ENCODE measurements around the gene TBL2. TPM values are rescaled to one million over a fixed set of nuclear protein-coding genes. Genes with fewer than 3 reads are reported as not detected.
"Not testable (repeated sequence)": the region's sequence is repeated elsewhere in the genome, so short reads cannot be mapped to it uniquely, and the experiment has no call there.

TBL2 gene, protein sequence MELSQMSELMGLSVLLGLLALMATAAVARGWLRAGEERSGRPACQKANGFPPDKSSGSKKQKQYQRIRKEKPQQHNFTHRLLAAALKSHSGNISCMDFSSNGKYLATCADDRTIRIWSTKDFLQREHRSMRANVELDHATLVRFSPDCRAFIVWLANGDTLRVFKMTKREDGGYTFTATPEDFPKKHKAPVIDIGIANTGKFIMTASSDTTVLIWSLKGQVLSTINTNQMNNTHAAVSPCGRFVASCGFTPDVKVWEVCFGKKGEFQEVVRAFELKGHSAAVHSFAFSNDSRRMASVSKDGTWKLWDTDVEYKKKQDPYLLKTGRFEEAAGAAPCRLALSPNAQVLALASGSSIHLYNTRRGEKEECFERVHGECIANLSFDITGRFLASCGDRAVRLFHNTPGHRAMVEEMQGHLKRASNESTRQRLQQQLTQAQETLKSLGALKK
- 10 to 100 TPM; 23.3 to 27.2 TPM for total RNA-seq

DNA sequence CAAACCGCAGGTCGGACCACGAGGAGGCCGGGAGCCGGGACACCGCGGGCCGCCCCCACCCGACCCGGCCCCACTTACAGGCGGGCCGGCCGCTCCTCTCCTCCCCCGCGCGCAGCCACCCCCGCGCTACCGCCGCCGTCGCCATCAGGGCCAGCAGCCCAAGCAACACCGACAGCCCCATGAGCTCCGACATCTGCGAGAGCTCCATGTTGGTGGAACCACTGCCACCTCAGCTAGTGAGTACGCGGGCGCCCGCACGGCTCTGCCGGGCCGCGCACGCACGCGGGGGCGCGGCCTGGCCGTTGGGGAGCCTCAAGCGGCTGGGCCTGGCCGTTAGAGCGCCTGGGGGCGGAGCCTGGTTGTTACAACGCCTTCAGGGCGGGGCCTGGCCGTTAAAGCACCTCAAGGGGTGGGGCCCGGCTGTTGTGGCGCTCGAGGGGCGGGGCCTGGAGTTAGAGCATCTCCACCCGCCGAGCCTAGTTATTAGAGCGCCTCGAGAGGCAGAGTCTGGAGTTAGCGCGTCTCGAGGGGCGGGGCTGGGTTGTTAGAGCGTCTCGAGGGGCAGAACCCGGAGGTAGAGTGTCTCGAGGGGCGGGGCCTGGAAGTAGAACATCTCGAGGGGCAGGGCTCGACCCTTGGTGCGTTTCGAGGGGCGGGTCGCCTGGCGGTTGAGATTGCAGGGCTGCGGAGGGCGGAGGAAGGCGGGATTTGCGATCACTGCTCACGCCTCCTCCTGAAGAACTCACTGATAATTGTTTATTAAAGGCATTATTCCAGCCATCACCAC is at the start of gene TBL2:
TBL2 (minus strand) TSS at position 238 of the 787 bp plus-strand sequence; CDS start at position 208, 30 bp downstream.
- Mint-ChIP-seq H3K4me3 (peak within 1 kb of the TSS; percentile 82), H3K27me3 (no peaks in the 10 kb centered on the region), H3K36me3 (peaks cover 9% of the 10 kb centered on the region), H3K4me1 (peaks cover 33% of the 10 kb centered on the region), H3K27ac (peak within 1 kb of the TSS; percentile 95), H3K9me3 (ENCODE audit: low read depth) (no peaks in the 10 kb centered on the region)
- CTCF ChIA-PET: interaction anchor here (0.8 to 3.4 kb wide), 9 partner anchors 8 to 156 kb away, joined by 3 to 17 read pairs (median 5); partner anchors contain the start of gene BAZ1B
- DNase-seq (peak; percentile 99), ATAC-seq (peak; percentile 93)

DNA sequence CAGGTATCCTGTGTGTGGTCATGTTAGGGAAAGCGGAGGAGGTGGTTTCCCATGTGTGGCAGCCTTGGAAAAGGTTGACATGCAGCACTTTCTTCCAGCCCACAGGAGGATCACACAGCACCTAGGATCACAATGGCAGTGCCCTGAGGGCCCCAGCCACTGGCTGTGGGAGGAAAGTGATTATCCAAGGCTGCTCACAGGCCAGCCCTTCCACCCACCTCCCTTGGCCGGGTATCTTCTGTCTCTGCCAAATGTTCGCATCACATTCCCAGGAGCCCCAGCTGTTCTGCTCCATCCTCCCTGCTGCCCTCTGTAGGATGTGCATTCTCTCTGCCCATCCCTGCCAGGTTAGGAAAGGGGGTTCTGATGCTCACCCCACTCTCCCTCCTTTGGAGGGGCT is 48.4 kb upstream of the TBL2 start:
- Mint-ChIP-seq H3K4me3 (no peak overlapping the region), H3K27me3 (peaks cover 55% of the 10 kb centered on the region), H3K4me1 (no peaks in the 10 kb centered on the region), H3K27ac (no peak overlapping the region), H3K36me3 (no peaks in the 10 kb centered on the region), H3K9me3 (ENCODE audit: low read depth) (no peaks in the 10 kb centered on the region)
- CTCF ChIA-PET: interaction anchor here (1.2 to 3.3 kb wide), 2 partner anchors 20 to 99 kb away, joined by 4 to 10 read pairs; no protein-coding TSS in a partner anchor
- ATAC-seq: no peak
- DNase-seq: no peak

DNA sequence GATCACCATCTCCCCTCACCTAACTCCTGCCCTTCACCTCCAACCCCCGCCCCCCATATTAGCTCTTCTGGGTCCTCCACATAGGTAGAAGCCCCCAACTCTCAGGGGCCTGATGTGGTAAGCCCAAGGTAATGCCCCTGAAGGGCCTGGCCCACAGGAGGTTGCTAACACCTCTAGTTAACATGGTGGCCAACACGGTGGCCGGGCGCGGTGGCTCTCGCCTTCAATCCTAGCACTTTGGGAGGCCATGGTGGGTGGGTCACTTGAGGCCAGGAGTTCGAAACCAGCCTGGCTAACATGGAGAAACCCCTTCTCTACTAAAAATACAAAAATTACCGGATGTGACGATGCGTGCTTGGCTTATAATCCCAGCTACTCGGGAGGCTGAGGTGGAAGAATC is 46.9 kb upstream of the TBL2 start:
- H3K9me3 Mint-ChIP-seq (ENCODE audit: low read depth): no peaks in the 10 kb centered on the region
- no peak overlapping the region for H3K27ac Mint-ChIP-seq
- ATAC-seq: no peak
- no peak overlapping the region for H3K4me3 Mint-ChIP-seq
- no peaks in the 10 kb centered on the region for H3K36me3 Mint-ChIP-seq
- DNase-seq: no peak
- CTCF ChIA-PET: interaction anchor here (0.6 to 3.3 kb wide), 3 partner anchors 19 to 146 kb away, joined by 4 to 10 read pairs (median 4); no protein-coding TSS in a partner anchor
- H3K27me3 Mint-ChIP-seq: peaks cover 57% of the 10 kb centered on the region
- H3K4me1 Mint-ChIP-seq: no peaks in the 10 kb centered on the region

DNA sequence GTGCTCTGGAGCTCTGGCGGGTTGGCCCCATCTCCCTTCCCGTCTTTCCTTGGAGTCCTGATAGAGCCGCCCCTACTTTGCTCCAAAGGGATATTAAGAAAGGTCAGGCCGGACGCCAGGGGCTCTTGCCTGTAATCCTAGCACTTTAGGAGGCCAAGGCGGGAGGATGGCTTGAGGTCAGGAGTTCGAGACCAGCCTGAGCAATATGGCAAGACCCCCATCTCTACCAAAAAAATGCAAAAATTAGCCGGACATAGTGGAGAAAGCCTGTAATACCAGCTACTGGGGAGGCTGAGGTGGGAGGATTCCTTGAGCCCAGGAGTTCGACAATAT is 46.3 kb upstream of the TBL2 start:
- no peak overlapping the region for H3K4me3 Mint-ChIP-seq
- no peaks in the 10 kb centered on the region for H3K36me3 Mint-ChIP-seq
- H3K27me3 Mint-ChIP-seq: peaks cover 59% of the 10 kb centered on the region
- no peaks in the 10 kb centered on the region for H3K4me1 Mint-ChIP-seq
- no peak for ATAC-seq
- no peak for DNase-seq
- H3K9me3 Mint-ChIP-seq (ENCODE audit: low read depth): no peaks in the 10 kb centered on the region
- CTCF ChIA-PET: interaction anchor here (0.7 to 3.3 kb wide), 3 partner anchors 18 to 20 kb away, joined by 3 to 10 read pairs (median 3); no protein-coding TSS in a partner anchor
- H3K27ac Mint-ChIP-seq: no peak overlapping the region

DNA sequence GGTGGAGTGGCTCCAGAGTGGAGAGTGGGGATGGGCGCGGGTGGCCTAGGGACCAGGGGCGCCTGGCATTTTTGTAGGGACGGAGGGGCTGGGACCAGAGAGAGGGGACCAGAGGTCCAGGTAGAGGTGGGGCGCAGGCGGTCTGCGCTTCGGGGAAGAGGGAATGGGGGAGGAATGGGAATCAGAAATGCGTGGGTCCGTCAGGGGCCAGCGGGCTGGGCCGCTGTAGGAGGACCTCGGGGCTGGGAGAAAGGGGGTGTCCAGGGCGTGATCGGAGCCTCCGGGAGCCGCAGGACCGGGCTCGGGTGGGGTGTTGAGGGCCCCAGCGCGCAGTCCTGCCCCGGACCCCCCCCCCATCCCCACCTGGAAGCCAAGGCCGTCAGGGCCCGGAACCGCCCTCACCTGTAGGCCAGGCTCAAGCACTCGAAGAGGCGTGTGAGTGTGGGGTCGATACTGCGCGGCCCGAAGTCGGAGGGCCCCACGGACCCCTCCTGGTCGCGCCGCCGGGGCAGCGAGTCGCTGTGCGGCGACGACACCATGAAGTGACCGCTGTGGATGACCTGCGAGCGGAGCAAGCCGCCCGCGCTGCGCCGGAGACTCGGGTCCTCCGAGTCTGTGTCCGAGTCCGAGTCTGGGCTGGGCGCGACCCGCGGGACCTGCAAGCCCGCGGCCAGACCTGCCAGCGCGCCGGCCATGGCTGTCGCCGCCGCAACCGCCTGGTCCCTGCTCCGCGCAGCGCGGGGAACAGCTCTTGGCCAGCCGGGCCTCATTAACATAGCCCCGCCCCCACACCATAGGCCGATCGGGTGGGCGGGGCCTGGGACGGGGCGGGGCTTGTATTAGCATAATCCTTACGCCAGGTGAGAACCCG is 45.7 kb upstream of the TBL2 start, which contains the start of gene MLXIPL:
MLXIPL (minus strand) TSS at position 725 of the 871 bp plus-strand sequence; CDS start at position 695, 30 bp downstream.
- Mint-ChIP-seq H3K4me1 (no peaks in the 10 kb centered on the region), H3K27me3 (peaks cover 57% of the 10 kb centered on the region), H3K27ac (no peak within 1 kb of the TSS), H3K4me3 (no peak within 1 kb of the TSS), H3K36me3 (no peaks in the 10 kb centered on the region), H3K9me3 (ENCODE audit: low read depth) (no peaks in the 10 kb centered on the region)
- ATAC-seq: peak; percentile 91
- DNase-seq: peak; percentile 67
- CTCF ChIA-PET: interaction anchor here (0.7 to 0.9 kb wide), 2 partner anchors 17 to 20 kb away, joined by 3 read pairs; no protein-coding TSS in a partner anchor

DNA sequence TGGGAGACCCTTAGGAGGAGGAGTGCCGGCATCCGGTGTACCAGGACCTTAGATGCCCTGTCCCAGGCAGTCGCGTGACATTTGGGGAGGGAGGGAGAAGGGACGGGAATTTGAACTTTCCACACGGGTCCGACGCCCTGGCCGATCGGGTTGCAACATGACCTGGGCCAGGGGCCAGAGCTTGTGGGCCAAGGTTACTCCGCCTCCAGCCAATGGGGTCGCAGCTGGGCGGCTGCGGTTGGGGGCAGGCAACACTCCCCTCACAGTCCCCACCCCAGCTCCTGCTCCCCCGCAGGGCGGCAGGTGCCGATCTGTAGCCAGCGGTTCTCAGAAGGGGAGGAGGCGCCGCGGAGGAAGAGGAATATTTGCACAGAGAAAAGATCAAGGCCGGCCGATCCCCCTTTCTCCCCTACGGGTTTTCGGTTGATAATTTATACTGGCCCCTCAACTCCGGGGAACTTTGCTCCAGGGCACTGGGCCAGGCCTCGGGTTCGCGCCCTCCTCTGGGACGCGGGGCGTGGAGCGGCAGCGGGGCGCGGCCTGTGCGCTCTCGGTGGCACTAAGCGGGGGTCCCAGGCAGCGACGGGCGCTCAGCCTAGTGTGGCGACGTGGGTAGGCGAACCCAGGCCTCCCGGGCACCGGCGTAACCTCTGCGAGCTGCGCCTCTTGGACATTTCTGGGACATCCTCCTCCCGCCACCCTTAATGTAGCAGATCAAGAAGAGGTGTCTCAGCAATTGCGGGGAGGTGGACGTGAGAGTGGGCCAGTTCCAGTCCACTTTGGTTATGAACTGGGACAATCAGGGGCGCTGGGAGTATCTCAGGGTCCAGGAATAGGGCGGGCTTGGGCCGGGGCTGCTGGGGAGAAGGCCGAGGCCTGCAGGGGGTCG is 44.8 kb upstream of the TBL2 start:
- no peak for ATAC-seq

DNA sequence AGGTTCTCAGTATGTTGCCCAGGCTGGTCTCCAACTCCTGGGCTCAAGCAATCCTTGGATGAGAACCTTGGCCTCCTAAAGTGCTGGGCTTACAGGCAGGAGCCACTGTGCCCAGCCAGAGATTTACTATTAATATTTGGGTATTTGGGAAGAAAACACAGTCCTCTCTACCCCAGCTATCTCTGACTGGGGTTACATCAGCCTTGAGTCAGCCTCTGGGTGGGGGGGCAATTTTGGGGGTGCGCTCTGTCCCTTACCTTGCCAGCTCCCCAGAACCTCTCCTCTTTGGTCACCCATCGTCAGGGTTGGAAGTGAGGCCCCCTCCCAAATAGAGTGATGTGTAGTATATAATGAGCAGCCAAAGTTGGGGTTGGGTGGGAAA is 44.1 kb upstream of the TBL2 start:
- Mint-ChIP-seq H3K36me3 (no peaks in the 10 kb centered on the region), H3K9me3 (ENCODE audit: low read depth) (no peaks in the 10 kb centered on the region), H3K27ac (no peak overlapping the region), H3K27me3 (peaks cover 42% of the 10 kb centered on the region), H3K4me3 (no peak overlapping the region), H3K4me1 (no peaks in the 10 kb centered on the region)
- CTCF ChIA-PET: interaction anchor here (1.2 to 2.8 kb wide), 2 partner anchors 16 to 112 kb away, joined by 4 to 17 read pairs; no protein-coding TSS in a partner anchor
- ATAC-seq (no peak), DNase-seq (no peak)

More for the DNA sequence above, 44.8 kb upstream of the TBL2 start:
- CTCF ChIA-PET: interaction anchor here (1.2 to 2.8 kb wide), 2 partner anchors 16 to 112 kb away, joined by 4 to 17 read pairs; no protein-coding TSS in a partner anchor
- Mint-ChIP-seq H3K9me3 (ENCODE audit: low read depth) (no peaks in the 10 kb centered on the region), H3K4me3 (no peak overlapping the region), H3K36me3 (no peaks in the 10 kb centered on the region), H3K4me1 (no peaks in the 10 kb centered on the region), H3K27ac (no peak overlapping the region), H3K27me3 (peaks cover 49% of the 10 kb centered on the region)
- no peak for DNase-seq

DNA sequence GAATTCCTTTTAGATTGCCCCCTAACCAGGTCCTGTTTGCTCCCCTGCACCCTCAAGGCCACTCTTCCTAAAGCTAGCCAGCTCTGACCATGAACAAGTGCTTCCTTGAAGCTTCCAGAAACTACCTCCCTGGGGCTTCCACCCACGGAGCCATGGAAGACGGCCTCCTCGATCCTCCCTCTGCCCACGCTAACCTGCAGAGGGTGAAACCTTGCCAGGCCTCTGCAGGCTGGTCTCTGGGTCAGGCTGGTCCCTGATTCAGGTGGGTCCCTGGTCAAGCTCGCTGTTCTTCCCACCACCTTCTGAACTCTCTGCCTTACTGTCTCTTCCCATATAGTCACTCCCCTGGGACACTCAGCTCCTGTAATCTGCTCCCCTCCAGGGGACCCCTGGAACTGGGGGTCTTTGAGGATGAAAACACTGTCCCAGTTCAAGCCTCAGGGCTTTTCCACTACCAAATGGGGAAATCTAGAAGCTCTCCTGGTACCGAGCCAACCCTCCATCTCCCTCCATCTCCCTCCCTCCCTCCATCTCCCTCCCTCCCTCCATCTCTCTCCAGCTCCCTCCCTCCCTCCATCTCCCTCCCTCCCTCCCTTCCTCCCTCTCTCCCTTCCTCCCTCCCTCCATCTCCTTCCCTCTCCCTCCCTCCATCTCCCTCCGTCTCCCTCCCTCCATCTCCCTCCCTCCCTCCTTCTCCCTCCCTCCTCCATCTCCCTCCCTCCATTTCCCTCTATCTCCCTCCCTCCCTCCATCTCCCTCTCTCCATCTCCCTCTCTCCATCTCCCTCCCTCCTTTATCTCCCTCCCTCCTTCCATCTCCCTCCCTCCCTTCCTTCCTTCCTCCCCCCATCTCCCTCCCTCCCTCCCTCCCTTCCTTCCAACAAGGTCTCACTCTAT is 43.0 kb upstream of the TBL2 start:
- DNase-seq: no peak
- ATAC-seq: no peak
- Mint-ChIP-seq H3K4me3 (no peak overlapping the region), H3K36me3 (no peaks in the 10 kb centered on the region), H3K9me3 (ENCODE audit: low read depth) (no peaks in the 10 kb centered on the region), H3K27me3 (peaks cover 36% of the 10 kb centered on the region), H3K27ac (no peak overlapping the region), H3K4me1 (no peaks in the 10 kb centered on the region)
- CTCF ChIA-PET: interaction anchor here (0.8 to 2.8 kb wide), 5 partner anchors 10 to 113 kb away, joined by 3 to 17 read pairs (median 4); no protein-coding TSS in a partner anchor

DNA sequence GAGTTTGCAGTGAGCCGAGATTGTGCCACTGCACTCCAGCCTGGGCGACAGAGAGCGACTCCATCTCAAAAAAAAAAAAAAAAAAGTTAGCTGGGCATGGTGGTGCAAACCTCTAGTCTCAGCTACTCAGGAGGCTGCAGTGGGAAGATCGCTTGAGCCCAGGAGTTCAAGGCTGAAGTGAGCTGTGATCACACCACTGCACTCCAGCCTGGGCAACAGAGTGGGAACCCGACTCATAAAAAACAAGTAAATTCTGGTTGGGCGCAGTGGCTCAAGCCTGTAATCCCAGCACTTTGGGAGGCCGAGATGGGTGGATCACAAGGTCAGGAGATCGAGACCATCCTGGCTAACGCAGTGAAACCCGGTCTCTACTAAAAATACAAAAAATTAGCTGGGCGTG is 41.0 kb upstream of the TBL2 start:
- peaks cover 25% of the 10 kb centered on the region for H3K27me3 Mint-ChIP-seq
- DNase-seq; H3K9me3 Mint-ChIP-seq (ENCODE audit: low read depth); H3K36me3 Mint-ChIP-seq; H3K4me1 Mint-ChIP-seq; H3K4me3 Mint-ChIP-seq; H3K27ac Mint-ChIP-seq; ATAC-seq: not testable (repeated sequence)
- CTCF ChIA-PET: interaction anchor here (1.3 kb wide), 1 partner anchor 13 kb away, joined by 5 read pairs; no protein-coding TSS in a partner anchor

DNA sequence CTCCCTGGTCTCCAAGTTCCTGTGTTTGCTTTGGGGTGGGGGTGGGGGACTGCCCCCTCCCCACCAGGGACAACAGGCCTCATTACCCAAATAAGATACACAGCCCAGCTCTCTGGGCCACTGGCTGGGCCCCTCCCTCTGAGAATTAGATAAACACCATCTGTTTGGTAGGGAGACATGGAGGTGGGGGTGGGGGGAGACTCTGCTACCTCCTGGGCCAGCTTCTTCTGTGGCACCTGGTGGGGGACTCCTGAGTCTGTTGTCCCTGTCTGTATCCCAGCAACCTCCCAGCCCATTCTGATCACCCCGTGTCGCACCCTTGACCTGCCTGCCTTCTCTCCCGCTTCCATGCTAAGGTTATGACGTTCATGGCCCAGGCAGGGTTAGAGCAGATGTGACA is 40.2 kb upstream of the TBL2 start:
- DNase-seq (no peak), ATAC-seq (no peak)
- CTCF ChIA-PET: interaction anchor here (1.3 kb wide), 1 partner anchor 12 kb away, joined by 5 read pairs; no protein-coding TSS in a partner anchor
- H3K36me3 Mint-ChIP-seq: no peaks in the 10 kb centered on the region
- peaks cover 29% of the 10 kb centered on the region for H3K27me3 Mint-ChIP-seq
- H3K4me1 Mint-ChIP-seq: no peaks in the 10 kb centered on the region
- no peak overlapping the region for H3K4me3 Mint-ChIP-seq
- H3K27ac Mint-ChIP-seq: no peak overlapping the region
- H3K9me3 Mint-ChIP-seq (ENCODE audit: low read depth): no peaks in the 10 kb centered on the region

DNA sequence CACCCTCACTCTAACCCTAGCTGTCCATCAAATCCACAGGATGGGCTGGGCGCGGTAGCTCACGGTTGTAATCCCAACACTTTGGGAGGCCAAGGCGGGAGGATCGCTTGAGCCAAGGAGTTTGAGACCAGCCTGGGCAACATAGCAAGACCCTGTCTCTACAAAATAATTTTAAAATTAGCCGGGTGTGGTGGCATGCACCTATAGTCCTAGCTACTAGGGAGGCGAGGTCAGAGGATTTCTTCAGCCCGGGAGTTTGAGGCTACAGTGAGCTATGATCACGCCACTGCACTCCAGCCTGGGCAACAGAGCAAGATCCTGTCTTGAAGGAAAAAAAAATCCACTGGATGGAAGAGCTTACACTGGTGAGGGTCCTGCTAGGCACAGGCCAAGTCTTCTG is 39.1 kb upstream of the TBL2 start:
- CTCF ChIA-PET: interaction anchor here (0.9 to 1.1 kb wide), 2 partner anchors 11 to 108 kb away, joined by 3 read pairs; no protein-coding TSS in a partner anchor
- peaks cover 29% of the 10 kb centered on the region for H3K27me3 Mint-ChIP-seq
- not testable (repeated sequence) for H3K4me1 Mint-ChIP-seq; ATAC-seq; H3K36me3 Mint-ChIP-seq; H3K9me3 Mint-ChIP-seq (ENCODE audit: low read depth); DNase-seq; H3K27ac Mint-ChIP-seq; H3K4me3 Mint-ChIP-seq

Measured in activated CD8-positive, alpha-beta memory T cell treated with anti-CD3 and anti-CD28 coated beads, Interleukin-2, amount 10 ng/mL, durations not matched to agents 7 days and 5 days (primary cell).